Activated gamma-delta T cell treated with anti-CD3 and anti-CD28 coated beads, Interleukin-2, amount 50 U/mL, for 16 hours (primary cell): ENCODE measurements around the gene KIF6.

ENCODE experiments used
- DNase-seq: peaks from one replicate; pipeline ENCODE4 v3.0.0-alpha.2; 2020; ENCODE audit warnings: low read depth

Gene KIF6

GRCh38 chr6:39420300-39421265 is 304.6 kb downstream of the KIF6 start:
- no peak for DNase-seq

GRCh38 chr6:39419607-39420006 is 305.6 kb downstream of the KIF6 start:
- no peak for DNase-seq

GRCh38 chr6:39417440-39417839 is 307.8 kb downstream of the KIF6 start:
- DNase-seq = no peak

DNA sequence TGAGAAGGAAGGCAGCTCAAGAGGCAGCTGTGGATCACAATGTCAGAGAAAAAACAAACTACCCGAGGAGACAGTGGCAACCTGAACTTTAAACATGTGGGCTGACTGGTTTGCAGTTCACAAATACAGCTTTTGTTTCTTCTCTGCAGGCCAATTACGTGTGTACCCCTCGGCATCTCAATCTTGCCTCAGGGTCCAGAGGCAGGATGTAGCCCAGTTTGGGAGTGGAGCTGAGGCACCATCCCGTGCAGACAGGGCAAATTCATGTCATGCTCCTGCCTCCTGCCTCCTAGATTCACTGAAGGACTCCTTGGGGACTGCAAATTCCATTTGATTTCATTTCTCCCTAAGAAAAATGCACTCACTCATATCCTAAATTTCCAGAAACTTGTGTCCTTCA is 308.5 kb downstream of the KIF6 start:
- DNase-seq = no peak

GRCh38 chr6:39416026-39416425 is 309.2 kb downstream of the KIF6 start:
- no peak for DNase-seq

- no peak for DNase-seq
Observed at GRCh38 chr6:39415482-39415881, 309.7 kb downstream of the KIF6 start.

DNA sequence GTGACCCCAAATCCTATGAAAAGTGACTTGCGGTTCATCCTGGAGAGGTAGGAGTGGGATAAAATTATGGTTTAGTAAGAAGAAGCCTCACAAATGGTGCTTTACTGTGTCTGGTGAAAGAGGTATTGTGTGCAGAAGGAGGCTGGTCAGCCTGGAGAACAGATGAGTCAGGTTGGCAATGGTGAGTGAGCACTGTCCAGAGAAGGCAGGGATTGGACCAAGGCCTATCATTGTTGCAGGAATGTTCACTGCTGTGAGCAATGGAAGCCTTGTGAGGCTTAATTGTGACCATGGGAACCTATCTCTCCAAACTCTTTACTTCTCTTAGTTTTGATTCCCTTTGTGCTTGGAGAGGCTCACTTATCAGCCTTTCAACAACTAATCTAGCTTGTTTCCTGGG is 313.7 kb downstream of the KIF6 start:
- DNase-seq = no peak

GRCh38 chr6:39411001-39411400 is 314.2 kb downstream of the KIF6 start:
- no peak for DNase-seq

GRCh38 chr6:39409889-39410288 is 315.3 kb downstream of the KIF6 start:
- no peak for DNase-seq

DNA sequence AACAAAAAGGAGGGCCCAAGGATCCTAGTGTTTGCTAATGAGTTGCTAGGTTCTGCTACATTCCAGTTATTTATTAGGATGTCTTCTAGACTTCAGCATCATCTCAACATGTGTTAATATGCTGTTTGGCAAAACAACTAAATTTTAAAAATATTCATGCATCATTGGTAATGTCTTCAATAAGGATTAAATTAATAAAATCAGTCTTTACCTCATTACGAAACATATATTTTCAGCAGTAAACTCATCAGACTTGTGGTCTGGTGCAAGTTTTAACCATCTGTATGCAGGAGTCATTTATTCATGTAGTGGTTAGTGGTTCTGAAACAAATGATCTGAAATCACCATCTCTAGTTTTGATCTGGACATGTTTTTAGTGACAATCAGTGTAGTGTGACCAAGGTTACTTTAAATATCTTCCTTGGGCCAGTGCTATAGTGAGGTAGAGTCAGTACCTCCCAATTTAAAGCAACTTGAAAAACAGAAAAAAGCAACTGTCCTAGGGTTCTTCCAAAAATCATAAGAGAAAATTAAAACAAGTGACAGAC is 317.7 kb downstream of the KIF6 start:
- DNase-seq = no peak

DNA sequence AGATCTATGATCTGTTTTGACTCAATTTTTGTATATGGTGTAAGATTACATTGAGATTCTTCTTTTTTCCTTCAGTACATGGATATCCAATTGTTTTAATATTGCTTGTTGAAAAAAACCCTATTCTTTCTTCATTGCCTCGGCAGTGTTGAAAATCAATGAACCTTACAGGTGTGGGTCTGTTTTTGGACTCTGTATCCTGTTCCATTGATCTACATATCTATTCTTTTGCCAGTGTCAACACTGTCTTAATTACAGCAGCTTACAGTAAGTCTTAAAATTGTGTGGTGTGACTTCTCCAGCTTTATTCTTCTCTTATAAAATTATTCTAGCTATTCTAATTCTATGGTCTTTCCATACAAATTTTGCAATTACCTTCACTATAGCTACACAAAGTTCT is 320.9 kb downstream of the KIF6 start:
- no peak for DNase-seq

- DNase-seq = no peak
Observed at GRCh38 chr6:39403304-39403703, 321.9 kb downstream of the KIF6 start.

DNA sequence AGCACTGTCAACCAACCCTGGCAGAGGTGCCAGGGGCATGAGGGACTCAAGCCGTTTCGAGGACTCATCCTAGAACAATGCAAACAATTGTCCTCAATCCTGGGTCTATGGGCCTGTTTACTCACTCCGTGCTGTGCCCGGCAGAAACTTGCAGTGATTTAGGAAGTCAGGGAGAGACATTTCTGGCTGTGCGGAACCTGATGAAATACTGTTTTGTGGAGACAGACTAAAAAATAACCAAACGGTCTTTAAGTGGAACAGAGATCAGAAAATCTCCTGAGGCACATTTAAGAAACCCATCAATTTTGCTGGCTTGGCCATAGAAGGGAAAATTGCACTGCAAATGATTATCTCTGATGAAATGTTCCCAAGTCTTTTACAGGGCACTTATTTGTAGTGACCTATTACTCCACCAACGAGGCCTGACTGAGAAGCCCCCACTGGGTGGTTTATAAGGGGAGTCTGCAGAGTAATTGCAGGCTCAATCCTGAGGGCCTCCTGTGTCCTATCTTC is 322.9 kb downstream of the KIF6 start:
- no peak for DNase-seq

GRCh38 chr6:39401376-39401775 is 323.8 kb downstream of the KIF6 start:
- DNase-seq = no peak

DNA sequence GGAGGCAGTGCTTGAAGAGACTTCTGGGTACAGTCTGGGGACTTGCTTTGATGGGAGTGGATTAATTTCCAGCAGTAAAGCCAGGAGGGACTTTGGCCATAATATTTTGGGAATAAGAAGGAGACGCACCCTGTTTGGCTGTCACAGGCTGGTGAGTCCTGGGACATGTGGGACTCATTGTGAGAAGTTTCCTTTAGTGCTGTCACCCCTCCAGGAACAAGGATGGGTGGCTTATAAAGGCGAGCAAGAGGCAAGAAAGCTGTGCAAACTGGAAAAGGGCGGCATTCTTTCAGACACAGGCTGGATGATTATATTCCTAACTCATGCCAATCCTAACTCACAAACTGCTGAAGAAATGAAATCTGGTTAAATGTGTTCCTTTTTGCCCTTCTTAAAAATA is 325.2 kb downstream of the KIF6 start:
- DNase-seq = no peak

- DNase-seq = no peak
Observed at GRCh38 chr6:39396854-39397253, 328.4 kb downstream of the KIF6 start.

GRCh38 chr6:39393075-39393474 is 332.1 kb downstream of the KIF6 start:
- DNase-seq = no peak

- no peak for DNase-seq
Observed at GRCh38 chr6:39391182-39391581, 334.0 kb downstream of the KIF6 start.

GRCh38 chr6:39389484-39389767 is 335.8 kb downstream of the KIF6 start:
- DNase-seq = no peak

GRCh38 chr6:39388606-39389483 is 336.4 kb downstream of the KIF6 start:
- DNase-seq = no peak

DNA sequence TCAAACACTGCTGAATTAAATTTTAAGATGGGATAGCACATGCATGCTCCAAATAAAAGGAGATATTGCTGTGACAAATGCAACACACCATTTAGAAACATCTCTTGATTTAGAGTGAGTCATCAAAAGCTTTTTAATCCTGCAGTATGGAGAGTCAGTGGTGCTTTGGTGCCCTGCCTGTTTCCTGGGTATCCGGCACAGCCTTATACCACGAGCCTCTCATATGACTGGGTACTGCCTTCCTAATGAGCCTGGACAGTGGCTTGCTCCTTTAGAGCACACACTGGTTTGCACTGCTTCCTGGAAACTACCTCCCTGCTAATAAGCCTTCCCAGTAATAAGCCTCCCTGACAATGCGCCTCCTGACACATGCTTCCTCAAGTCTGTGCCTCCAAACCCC is 337.4 kb downstream of the KIF6 start:
- DNase-seq = no peak

GRCh38 chr6:39386487-39386886 is 338.7 kb downstream of the KIF6 start:
- DNase-seq = no peak
